ENCODE measurements around the gene UNC79.

DNA sequence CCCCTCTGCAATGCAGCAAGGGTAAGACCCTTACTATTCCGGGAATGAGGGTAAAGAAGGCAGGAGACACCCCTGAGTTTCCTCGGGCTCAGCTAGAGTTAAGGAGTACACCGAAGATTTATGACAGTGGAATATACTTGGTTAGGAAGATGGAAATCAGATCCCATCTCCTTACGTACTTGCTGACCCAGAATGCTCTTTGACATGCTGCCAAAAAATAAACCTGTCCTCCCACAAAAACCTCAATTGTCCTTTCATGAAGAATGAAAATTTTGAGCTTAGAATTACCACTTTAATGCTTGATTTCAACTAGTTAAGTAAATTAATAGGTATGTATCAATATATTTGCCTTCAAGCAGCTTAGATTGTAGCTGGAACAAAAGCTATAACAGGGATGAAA is 258.1 kb downstream of the UNC79 start:
- TF ChIP-seq POLR2A (IDR thresholded peaks at IDR 0.05) = no peak
- TF ChIP-seq, protein P1, sequence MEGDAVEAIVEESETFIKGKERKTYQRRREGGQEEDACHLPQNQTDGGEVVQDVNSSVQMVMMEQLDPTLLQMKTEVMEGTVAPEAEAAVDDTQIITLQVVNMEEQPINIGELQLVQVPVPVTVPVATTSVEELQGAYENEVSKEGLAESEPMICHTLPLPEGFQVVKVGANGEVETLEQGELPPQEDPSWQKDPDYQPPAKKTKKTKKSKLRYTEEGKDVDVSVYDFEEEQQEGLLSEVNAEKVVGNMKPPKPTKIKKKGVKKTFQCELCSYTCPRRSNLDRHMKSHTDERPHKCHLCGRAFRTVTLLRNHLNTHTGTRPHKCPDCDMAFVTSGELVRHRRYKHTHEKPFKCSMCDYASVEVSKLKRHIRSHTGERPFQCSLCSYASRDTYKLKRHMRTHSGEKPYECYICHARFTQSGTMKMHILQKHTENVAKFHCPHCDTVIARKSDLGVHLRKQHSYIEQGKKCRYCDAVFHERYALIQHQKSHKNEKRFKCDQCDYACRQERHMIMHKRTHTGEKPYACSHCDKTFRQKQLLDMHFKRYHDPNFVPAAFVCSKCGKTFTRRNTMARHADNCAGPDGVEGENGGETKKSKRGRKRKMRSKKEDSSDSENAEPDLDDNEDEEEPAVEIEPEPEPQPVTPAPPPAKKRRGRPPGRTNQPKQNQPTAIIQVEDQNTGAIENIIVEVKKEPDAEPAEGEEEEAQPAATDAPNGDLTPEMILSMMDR (IDR thresholded peaks at IDR 0.05) = no peak

All from thyroid gland (tissue), 4 donors.